GM20431 (cell line): ENCODE measurements around the gene PARL.

Experiments used
- in situ Hi-C: fragments of 300-500 bp; cut with MseI, MboI; formaldehyde crosslinking; loops from one replicate; pipeline ENCODE4 v1.15.0; 2020; ENCODE audit warnings: low sequenced_read_pairs; ENCODE audit not compliant: unreplicated experiment

The PARL gene

GRCh38 chr3:183906234-183906921 is 21.7 kb upstream of the PARL start:
- in situ Hi-C loops: loop anchor here (10.0 kb wide), 1 partner anchor 108 kb away; the partner anchor contains the start of gene ABCC5

GRCh38 chr3:183904833-183905780 is 20.4 kb upstream of the PARL start:
- in situ Hi-C loops: loop anchor here (10.0 kb wide), 1 partner anchor 110 kb away; the partner anchor contains the start of gene ABCC5

DNA sequence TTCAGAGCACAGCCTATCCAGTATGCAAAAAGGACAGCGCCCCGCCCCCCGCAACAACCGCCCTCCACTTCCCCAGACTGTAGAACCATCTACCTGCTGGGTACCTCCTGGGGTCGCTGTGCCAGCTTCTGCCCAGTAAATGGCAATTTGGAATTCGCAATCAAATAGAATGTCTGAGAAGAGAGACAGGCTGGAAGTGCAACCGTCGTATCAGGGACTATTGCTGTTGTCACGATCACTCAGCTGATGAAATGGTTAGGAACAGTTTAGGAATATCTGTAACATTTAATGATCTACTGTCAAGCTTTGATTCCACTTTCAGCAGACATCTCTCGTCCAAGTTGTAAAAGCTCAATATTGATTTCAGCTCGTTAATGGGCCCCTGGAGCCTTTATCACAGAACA is 13.3 kb upstream of the PARL start:
- in situ Hi-C loops: loop anchor here (10.0 to 25.0 kb wide), 2 partner anchors 339 to 387 kb away; partner anchors contain the start of genes ALG3, EEF1AKMT4 and VWA5B2

- in situ Hi-C loops: loop anchor here (10.0 to 25.0 kb wide), 2 partner anchors 340 to 387 kb away; partner anchors contain the start of genes ALG3, EEF1AKMT4 and VWA5B2
Observed at GRCh38 chr3:183897606-183898005, 12.9 kb upstream of the PARL start.

- in situ Hi-C loops: loop anchor here (10.0 to 25.0 kb wide), 2 partner anchors 341 to 388 kb away; partner anchors contain the start of genes ALG3, EEF1AKMT4 and VWA5B2
Observed at GRCh38 chr3:183896610-183897009, 11.9 kb upstream of the PARL start.

DNA sequence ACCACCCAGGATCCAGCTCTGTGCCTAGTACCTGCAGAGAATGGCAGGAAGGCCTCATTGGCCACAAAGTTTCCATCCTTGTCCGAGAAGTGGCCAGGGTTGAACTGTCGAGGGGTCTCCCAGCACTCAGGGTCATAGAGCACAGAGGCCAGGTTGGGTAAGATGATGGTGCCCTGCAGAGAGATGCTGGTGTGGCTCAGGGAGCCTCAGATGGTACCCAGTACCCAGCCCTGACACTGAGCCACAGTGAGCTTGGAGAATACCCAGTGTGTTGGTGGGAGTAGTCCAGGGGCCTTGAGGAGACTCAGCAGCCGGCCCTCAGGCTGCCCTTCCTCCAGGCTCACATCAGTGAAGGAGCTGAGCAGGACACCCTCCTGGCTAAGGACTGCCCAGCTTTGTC is 11.5 kb upstream of the PARL start:
- in situ Hi-C loops: loop anchor here (10.0 to 25.0 kb wide), 2 partner anchors 341 to 389 kb away; partner anchors contain the start of genes ALG3, EEF1AKMT4 and VWA5B2

DNA sequence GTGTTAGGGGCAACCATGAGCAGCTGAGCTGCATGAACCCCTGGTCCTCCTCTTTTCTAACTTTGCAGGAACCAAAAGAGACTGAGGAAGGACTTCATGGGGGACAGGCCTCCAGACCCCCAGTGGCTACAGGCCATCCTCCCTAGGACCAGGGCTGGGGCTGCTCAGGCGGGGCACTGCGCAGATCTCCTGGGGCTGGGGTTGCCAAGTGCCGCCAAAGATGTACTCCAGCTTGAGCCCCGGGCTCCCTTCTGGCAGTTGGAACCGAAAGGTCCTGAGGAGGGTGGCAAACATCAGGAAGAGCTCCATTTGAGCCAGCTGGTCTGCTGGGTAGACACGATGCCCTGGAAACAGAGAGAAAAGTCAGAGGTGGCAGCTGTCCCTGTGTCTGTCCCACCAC is 11.1 kb upstream of the PARL start:
- in situ Hi-C loops: loop anchor here (10.0 to 25.0 kb wide), 2 partner anchors 342 to 389 kb away; partner anchors contain the start of genes ALG3, EEF1AKMT4 and VWA5B2

GRCh38 chr3:183895296-183895695 is 10.6 kb upstream of the PARL start:
- in situ Hi-C loops: loop anchor here (10.0 to 25.0 kb wide), 2 partner anchors 342 to 390 kb away; partner anchors contain the start of genes ALG3, EEF1AKMT4 and VWA5B2

DNA sequence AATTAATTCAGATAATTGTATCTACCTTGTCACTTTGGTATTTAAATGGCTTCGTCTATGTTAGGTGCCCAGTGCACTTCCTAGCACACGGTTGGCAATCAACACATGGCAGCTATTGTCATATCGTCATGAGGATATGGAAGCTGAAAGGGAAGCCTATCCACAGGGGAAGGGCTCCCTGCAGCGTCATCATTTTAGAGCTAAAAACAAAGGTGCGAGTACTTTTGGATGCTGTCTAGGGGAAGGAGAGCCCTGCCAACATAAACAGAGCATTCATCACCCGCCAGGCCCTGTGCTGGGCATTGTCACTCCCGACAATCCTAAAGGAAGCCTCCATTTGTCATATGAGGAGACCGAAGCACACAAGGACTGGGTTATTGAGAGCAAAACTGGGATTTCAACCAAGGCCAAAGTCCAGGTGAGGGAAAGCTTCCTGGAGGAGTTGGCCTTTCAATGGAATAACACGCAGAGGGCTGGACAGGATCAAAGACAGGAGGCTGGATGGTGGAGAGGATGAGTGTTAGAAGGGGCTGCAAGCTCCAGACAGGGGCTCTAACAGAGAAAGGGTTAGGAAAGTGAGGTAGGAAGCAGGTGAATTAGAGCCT is 8.0 kb upstream of the PARL start:
- in situ Hi-C loops: loop anchor here (10.0 to 25.0 kb wide), 2 partner anchors 345 to 392 kb away; partner anchors contain the start of genes ALG3, EEF1AKMT4 and VWA5B2

GRCh38 chr3:183885766-183886165 is 1.1 kb upstream of the PARL start:
- in situ Hi-C loops: loop anchor here (25.0 kb wide), 1 partner anchor 352 kb away; the partner anchor contains the start of genes ALG3, EEF1AKMT4 and VWA5B2

DNA sequence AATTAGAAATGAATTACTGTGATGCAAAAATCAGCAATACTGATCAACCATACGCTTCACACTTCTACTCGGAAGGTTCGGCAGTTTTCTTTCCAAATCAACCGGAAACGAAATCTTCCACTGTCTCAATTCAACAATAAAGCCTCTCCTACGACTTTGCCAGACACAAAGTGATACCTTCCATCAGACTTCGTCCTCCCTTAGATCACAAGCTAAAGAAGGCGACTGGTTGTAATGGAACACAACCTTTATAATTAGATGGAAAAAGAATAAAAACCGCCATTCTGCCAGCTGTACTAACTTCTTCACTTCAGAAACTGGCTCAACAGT is 618 bp downstream of the PARL start:
- in situ Hi-C loops: loop anchor here (25.0 kb wide), 1 partner anchor 353 kb away; the partner anchor contains the start of genes ALG3, EEF1AKMT4 and VWA5B2

- in situ Hi-C loops: loop anchor here (25.0 kb wide), 1 partner anchor 354 kb away; the partner anchor contains the start of genes ALG3, EEF1AKMT4 and VWA5B2
Observed at GRCh38 chr3:183883291-183884096, 1.2 kb downstream of the PARL start.

DNA sequence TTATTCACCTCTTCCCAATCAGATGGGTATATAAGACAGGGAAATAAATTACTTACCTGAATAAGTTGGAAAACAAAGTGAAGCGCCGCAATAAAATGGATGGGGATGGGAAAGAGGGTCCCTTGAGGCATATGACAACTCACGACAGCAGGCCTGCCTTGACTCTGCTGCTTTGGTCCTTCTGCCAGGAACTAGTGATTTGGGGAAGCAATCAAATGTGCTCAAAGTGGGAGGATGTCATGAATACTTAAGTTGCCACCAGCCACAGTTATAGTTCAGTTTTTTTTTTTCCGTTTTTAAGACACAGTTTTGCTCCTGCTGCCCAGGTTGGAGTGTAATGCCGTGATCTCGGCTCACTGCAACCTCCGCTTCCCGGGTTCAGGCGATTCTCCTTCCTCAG is 4.6 kb downstream of the PARL start:
- in situ Hi-C loops: loop anchor here (25.0 kb wide), 1 partner anchor 357 kb away; the partner anchor contains the start of genes ALG3, EEF1AKMT4 and VWA5B2

GRCh38 chr3:183879243-183879642 is 5.4 kb downstream of the PARL start:
- in situ Hi-C loops: loop anchor here (25.0 kb wide), 1 partner anchor 358 kb away; the partner anchor contains the start of genes ALG3, EEF1AKMT4 and VWA5B2

DNA sequence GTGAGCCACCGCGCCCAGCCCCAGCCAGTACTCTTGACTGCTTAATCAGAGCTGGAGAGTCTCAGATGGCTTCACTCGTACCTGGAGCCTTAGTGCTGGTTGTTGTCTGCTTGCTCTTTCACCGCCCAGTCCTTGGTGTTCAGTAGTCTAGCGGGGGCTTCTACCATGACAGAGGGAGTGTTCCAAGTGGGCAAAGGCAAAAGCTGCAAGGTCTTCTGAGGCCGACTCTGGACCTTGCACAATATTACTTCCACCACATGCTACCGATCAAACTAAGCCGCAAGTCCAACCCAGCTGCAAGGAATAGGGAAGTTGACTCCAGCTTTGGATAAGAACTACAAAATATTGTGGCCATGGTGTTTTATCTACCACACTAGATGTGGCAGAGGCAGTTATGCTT is 6.6 kb downstream of the PARL start:
- in situ Hi-C loops: loop anchor here (25.0 kb wide), 1 partner anchor 359 kb away; the partner anchor contains the start of genes ALG3, EEF1AKMT4 and VWA5B2

DNA sequence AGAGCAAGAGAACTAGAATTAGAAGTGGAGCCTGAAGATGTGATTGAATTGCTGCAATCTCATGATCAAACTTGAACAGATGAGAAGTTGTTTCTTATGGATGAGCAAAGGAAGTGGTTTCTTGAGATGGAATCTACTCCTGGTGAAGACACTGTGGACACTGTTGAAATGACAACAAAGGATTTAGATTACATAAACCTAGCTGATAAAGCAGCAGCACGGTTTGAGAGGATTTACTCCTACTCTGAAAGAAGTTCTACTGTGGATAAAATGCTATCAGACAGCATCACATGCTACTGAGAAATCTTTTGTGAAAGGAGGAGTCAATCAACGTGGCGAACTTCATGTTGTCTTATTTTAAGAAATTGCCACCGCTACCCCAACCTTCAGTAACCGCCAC is 7.5 kb downstream of the PARL start:
- in situ Hi-C loops: loop anchor here (25.0 kb wide), 1 partner anchor 360 kb away; the partner anchor contains the start of genes ALG3, EEF1AKMT4 and VWA5B2

DNA sequence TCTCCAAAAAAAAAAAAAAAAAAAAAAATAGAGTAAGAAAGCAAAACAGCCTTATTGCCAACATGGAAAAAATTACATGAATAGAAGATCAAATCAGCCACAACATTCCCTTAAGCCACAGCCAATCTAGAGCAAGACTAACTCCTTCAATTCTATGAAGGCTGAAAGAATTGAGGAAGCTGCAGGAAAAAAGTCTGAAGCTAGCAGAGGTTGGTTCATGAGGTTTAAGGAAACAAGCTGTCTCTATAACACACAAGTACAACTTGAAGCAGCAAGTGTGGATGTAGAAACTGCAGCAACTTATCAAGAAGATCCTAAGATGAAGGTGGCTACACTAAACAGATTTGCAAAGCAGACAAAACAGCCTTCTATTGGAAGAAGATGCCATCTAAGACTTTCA is 9.3 kb downstream of the PARL start:
- in situ Hi-C loops: loop anchor here (25.0 kb wide), 1 partner anchor 362 kb away; the partner anchor contains the start of genes ALG3, EEF1AKMT4 and VWA5B2

DNA sequence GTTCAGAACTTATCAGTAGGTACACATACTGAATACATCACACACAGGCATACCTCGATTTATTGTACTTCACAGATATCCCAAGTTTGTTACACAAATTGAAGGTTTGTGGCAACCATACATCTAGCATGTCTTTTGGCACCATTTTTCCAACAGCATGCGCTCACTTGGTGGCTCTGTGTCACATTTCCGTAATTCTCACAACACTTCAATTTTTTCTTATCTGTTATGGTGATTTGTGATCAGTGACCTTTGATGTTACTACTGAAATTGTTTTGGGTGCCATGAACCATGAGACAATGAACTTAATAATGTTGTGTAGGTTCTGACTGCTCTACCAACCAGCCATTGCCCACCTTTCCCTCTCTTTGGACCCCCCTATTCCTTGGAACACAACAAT is 10.8 kb downstream of the PARL start:
- in situ Hi-C loops: no loop called here
